ENCODE data around the gene BMAL2.

Gene BMAL2

GRCh38 chr12:27332714-27333402, at the start of gene BMAL2:
Gene BMAL2, plus strand, starts transcription at chr12:27332836. Its CDS starts 237 bp downstream, at chr12:27333073.
- peak within 1 kb of the TSS; percentile 96 for H3K4me2 ChIP-seq
- peaks cover 55% of the 10 kb centered on the region for H3K27me3 ChIP-seq
- H3K9ac ChIP-seq, result peak within 1 kb of the TSS; percentile 67
- no peaks in the 10 kb centered on the region for H3K9me3 ChIP-seq
- H4K20me1 ChIP-seq, result 0 out of 2 replicates have a peak, but pooled peaks cover 8% of the 10 kb centered on the region
- H3K4me3 ChIP-seq, result peak within 1 kb of the TSS; percentile 82
- H3K4me1 ChIP-seq, result peaks cover 9% of the 10 kb centered on the region
- no peaks in the 10 kb centered on the region for H3K36me3 ChIP-seq
- no peak within 1 kb of the TSS for H3K27ac ChIP-seq
- no peak for TF ChIP-seq Cebpa-rat (IDR thresholded peaks at IDR 0.05)

GRCh38 chr12:27284021-27284420, 48.6 kb upstream of the BMAL2 start:
- H3K36me3 ChIP-seq, result no peaks in the 10 kb centered on the region
- no peak overlapping the region for H3K9ac ChIP-seq
- no peak overlapping the region for H3K4me2 ChIP-seq
- no peaks in the 10 kb centered on the region for H3K27me3 ChIP-seq
- peaks cover 6% of the 10 kb centered on the region for H3K4me1 ChIP-seq
- no peak overlapping the region for H3K4me3 ChIP-seq
- H3K9me3 ChIP-seq, result no peaks in the 10 kb centered on the region
- no peak for TF ChIP-seq Cebpa-rat (IDR thresholded peaks at IDR 0.05)
- no peak overlapping the region for H3K27ac ChIP-seq
- no peaks in the 10 kb centered on the region; the same call in 1 of the 2 replicates for H4K20me1 ChIP-seq

- H3K27me3 ChIP-seq, result no peaks in the 10 kb centered on the region
- peaks cover 6% of the 10 kb centered on the region for H3K4me1 ChIP-seq
- H3K9me3 ChIP-seq, result no peaks in the 10 kb centered on the region
- H3K9ac ChIP-seq, result no peak overlapping the region
- no peak for TF ChIP-seq Cebpa-rat (IDR thresholded peaks at IDR 0.05)
- H3K4me2 ChIP-seq, result no peak overlapping the region
- H3K27ac ChIP-seq, result no peak overlapping the region
- no peaks in the 10 kb centered on the region for H3K36me3 ChIP-seq
- H4K20me1 ChIP-seq, result no peaks in the 10 kb centered on the region; the same call in 1 of the 2 replicates
- H3K4me3 ChIP-seq, result no peak overlapping the region
Observed at GRCh38 chr12:27284751-27285150, 47.9 kb upstream of the BMAL2 start.

- no peaks in the 10 kb centered on the region; the same call in 1 of the 2 replicates for H4K20me1 ChIP-seq
- H3K36me3 ChIP-seq, result no peaks in the 10 kb centered on the region
- H3K4me3 ChIP-seq, result no peak overlapping the region
- no peak overlapping the region for H3K9ac ChIP-seq
- H3K9me3 ChIP-seq, result no peaks in the 10 kb centered on the region
- TF ChIP-seq Cebpa-rat (IDR thresholded peaks at IDR 0.05), result no peak
- H3K27me3 ChIP-seq, result no peaks in the 10 kb centered on the region
- H3K4me2 ChIP-seq, result no peak overlapping the region
- no peak overlapping the region for H3K27ac ChIP-seq
- H3K4me1 ChIP-seq, result peaks cover 6% of the 10 kb centered on the region
Observed at GRCh38 chr12:27285403-27285802, 47.2 kb upstream of the BMAL2 start.

- H3K4me3 ChIP-seq, result no peak overlapping the region
- H3K36me3 ChIP-seq, result no peaks in the 10 kb centered on the region
- no peak overlapping the region for H3K4me2 ChIP-seq
- H3K9ac ChIP-seq, result no peak overlapping the region
- no peaks in the 10 kb centered on the region for H3K9me3 ChIP-seq
- no peak for TF ChIP-seq Cebpa-rat (IDR thresholded peaks at IDR 0.05)
- H4K20me1 ChIP-seq, result no peaks in the 10 kb centered on the region; the same call in 1 of the 2 replicates
- H3K27ac ChIP-seq, result no peak overlapping the region
- peaks cover 5% of the 10 kb centered on the region for H3K4me1 ChIP-seq
- H3K27me3 ChIP-seq, result no peaks in the 10 kb centered on the region
Observed at GRCh38 chr12:27289414-27289813, 43.2 kb upstream of the BMAL2 start.

- no peak overlapping the region for H3K9ac ChIP-seq
- no peaks in the 10 kb centered on the region for H3K9me3 ChIP-seq
- no peaks in the 10 kb centered on the region for H3K36me3 ChIP-seq
- H3K4me2 ChIP-seq, result no peak overlapping the region
- no peaks in the 10 kb centered on the region; the same call in 1 of the 2 replicates for H4K20me1 ChIP-seq
- TF ChIP-seq Cebpa-rat (IDR thresholded peaks at IDR 0.05), result no peak
- no peak overlapping the region for H3K4me3 ChIP-seq
- no peaks in the 10 kb centered on the region for H3K4me1 ChIP-seq
- H3K27ac ChIP-seq, result no peak overlapping the region
- no peaks in the 10 kb centered on the region for H3K27me3 ChIP-seq
Observed at GRCh38 chr12:27290501-27291168, 42.0 kb upstream of the BMAL2 start.

GRCh38 chr12:27291862-27292261, 40.8 kb upstream of the BMAL2 start:
- Histone ChIP-seq H3K36me3 (no peaks in the 10 kb centered on the region), H4K20me1 (no peaks in the 10 kb centered on the region), H3K4me2 (no peak overlapping the region), H3K4me1 (0 out of 2 replicates have a peak, but pooled peaks cover 3% of the 10 kb centered on the region), H3K9me3 (no peaks in the 10 kb centered on the region), H3K27ac (no peak overlapping the region), H3K9ac (no peak overlapping the region), H3K27me3 (no peaks in the 10 kb centered on the region), H3K4me3 (no peak overlapping the region)
- TF ChIP-seq Cebpa-rat (IDR thresholded peaks at IDR 0.05), result no peak

- 0 out of 2 replicates have a peak, but pooled peaks cover 3% of the 10 kb centered on the region for H3K4me1 ChIP-seq
- no peaks in the 10 kb centered on the region for H4K20me1 ChIP-seq
- no peak for TF ChIP-seq Cebpa-rat (IDR thresholded peaks at IDR 0.05)
Observed at GRCh38 chr12:27292718-27293117, 39.9 kb upstream of the BMAL2 start.

GRCh38 chr12:27293463-27293862, 39.2 kb upstream of the BMAL2 start:
- Histone ChIP-seq H3K4me2 (no peak overlapping the region), H3K27ac (no peak overlapping the region), H3K4me1 (0 out of 2 replicates have a peak, but pooled peaks cover 3% of the 10 kb centered on the region), H3K27me3 (no peaks in the 10 kb centered on the region), H4K20me1 (no peaks in the 10 kb centered on the region), H3K9me3 (no peaks in the 10 kb centered on the region), H3K9ac (no peak overlapping the region), H3K36me3 (peaks cover 2% of the 10 kb centered on the region), H3K4me3 (no peak overlapping the region)
- no peak for TF ChIP-seq Cebpa-rat (IDR thresholded peaks at IDR 0.05)

More at GRCh38 chr12:27292718-27293117, 39.9 kb upstream of the BMAL2 start:
- no peaks in the 10 kb centered on the region for H3K9me3 ChIP-seq
- H3K27me3 ChIP-seq, result no peaks in the 10 kb centered on the region
- no peaks in the 10 kb centered on the region for H3K36me3 ChIP-seq
- no peak overlapping the region for H3K4me3 ChIP-seq
- no peak overlapping the region for H3K27ac ChIP-seq
- H3K4me2 ChIP-seq, result no peak overlapping the region
- no peak overlapping the region for H3K9ac ChIP-seq

GRCh38 chr12:27296674-27297073, 36.0 kb upstream of the BMAL2 start:
- no peaks in the 10 kb centered on the region for H4K20me1 ChIP-seq
- H3K27ac ChIP-seq, result no peak overlapping the region
- no peak overlapping the region for H3K9ac ChIP-seq
- no peaks in the 10 kb centered on the region for H3K9me3 ChIP-seq
- TF ChIP-seq Cebpa-rat (IDR thresholded peaks at IDR 0.05), result no peak
- 0 out of 2 replicates have a peak, but pooled peaks cover 3% of the 10 kb centered on the region for H3K4me1 ChIP-seq
- no peak overlapping the region for H3K4me2 ChIP-seq
- peaks cover 11% of the 10 kb centered on the region for H3K36me3 ChIP-seq
- no peaks in the 10 kb centered on the region for H3K27me3 ChIP-seq
- no peak overlapping the region for H3K4me3 ChIP-seq
